Right lobe of liver (tissue), 4 donors: ENCODE data around the gene GRIA1.

Experiments used
- POLR2A ChIP-seq: fragments of 450-650 bp; IDR thresholded peaks from one replicate; pipeline ENCODE4 v1.6.1; 2017; ENCODE audit warnings: antibody characterized with exemption, mild to moderate bottlenecking
- TF ChIP-seq, protein P1 (sequence below), 4 donors: fragments of 200-600 bp in 3 of 4; fragments of 450-650 bp in 1 of 4; IDR thresholded peaks; one replicate each; pipeline versions ENCODE4 v1.5.1 to v1.8.0; 2016 to 2022; ENCODE audit warnings: antibody characterized with exemption in 4 of 4, mild to moderate bottlenecking in 2 of 4
- donor health status: DM: no; HTN: no; CAD: no.
- donor health status: DM: no; HTN: no; CAD: no.
- donor health status: DM: no; HTN: yes; CAD: no.

DNA sequence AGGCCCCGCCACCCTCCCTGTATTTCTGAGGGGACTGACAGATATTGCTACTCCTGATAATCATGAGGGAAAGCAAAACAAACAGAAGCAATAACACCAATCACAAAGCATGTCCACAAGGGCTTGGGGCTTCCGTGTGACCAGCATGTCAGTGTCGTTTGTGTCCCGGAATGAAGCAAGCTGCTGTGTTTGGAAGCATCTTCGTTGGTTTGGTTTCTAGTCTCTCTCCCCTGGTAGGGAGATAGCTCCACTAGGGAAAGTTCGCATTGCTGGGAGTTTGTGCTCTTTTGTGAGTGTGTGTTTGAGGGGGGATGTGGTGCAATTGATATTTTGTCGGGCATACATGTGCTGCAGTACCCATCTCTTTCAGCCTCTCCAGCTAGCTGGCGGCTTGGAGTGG is 1.4 kb downstream of the GRIA1 start:
- TF ChIP-seq, protein P1, sequence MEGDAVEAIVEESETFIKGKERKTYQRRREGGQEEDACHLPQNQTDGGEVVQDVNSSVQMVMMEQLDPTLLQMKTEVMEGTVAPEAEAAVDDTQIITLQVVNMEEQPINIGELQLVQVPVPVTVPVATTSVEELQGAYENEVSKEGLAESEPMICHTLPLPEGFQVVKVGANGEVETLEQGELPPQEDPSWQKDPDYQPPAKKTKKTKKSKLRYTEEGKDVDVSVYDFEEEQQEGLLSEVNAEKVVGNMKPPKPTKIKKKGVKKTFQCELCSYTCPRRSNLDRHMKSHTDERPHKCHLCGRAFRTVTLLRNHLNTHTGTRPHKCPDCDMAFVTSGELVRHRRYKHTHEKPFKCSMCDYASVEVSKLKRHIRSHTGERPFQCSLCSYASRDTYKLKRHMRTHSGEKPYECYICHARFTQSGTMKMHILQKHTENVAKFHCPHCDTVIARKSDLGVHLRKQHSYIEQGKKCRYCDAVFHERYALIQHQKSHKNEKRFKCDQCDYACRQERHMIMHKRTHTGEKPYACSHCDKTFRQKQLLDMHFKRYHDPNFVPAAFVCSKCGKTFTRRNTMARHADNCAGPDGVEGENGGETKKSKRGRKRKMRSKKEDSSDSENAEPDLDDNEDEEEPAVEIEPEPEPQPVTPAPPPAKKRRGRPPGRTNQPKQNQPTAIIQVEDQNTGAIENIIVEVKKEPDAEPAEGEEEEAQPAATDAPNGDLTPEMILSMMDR (IDR thresholded peaks at IDR 0.05) = no peak
- no peak for TF ChIP-seq POLR2A
